SJCRH30 (cell line): ENCODE measurements around the gene DRAP1. TPM values are rescaled to one million over a fixed set of nuclear protein-coding genes. Genes with fewer than 3 reads are reported as not detected.
"Not testable (repeated sequence)": the region's sequence is repeated elsewhere in the genome, so short reads cannot be mapped to it uniquely, and the experiment has no call there.

Experiments
- DNase-seq, 2 experiments: peaks; one replicate each; pipeline ENCODE4 v3.0.0-alpha.2; 2015 to 2020
- H3K27ac ChIP-seq: fragments of 250-450 bp; sonication (Bioruptor Pico); 2 replicates; pipeline ENCODE4 v1.5.1; 2020; ENCODE audit warnings: mild to moderate bottlenecking, moderate library complexity
- H3K27me3 ChIP-seq: fragments of 250-450 bp; sonication (Bioruptor Pico); 2 replicates; pipeline ENCODE4 v1.5.1; 2020; ENCODE audit warnings: mild to moderate bottlenecking, moderate library complexity
- H3K36me3 ChIP-seq: fragments of 250-450 bp; sonication (Bioruptor Pico); 2 replicates; pipeline ENCODE4 v1.5.1; 2020; ENCODE audit warnings: mild to moderate bottlenecking, moderate library complexity
- H3K4me1 ChIP-seq: fragments of 250-450 bp; sonication (Bioruptor Pico); 2 replicates; pipeline ENCODE4 v1.5.1; 2020; ENCODE audit warnings: mild to moderate bottlenecking, moderate library complexity
- H3K4me3 ChIP-seq: fragments of 250-450 bp; sonication (Bioruptor Pico); 2 replicates; pipeline ENCODE4 v1.5.1; 2020; ENCODE audit warnings: mild to moderate bottlenecking, moderate library complexity
- H3K9me3 ChIP-seq: fragments of 250-450 bp; sonication (Bioruptor Pico); replicated peaks from 2 replicates; pipeline ENCODE4 v1.5.1; 2020; ENCODE audit warnings: mild to moderate bottlenecking, moderate library complexity
- total RNA-seq: library from RNA; depleted of rRNA; stranded (reverse); fragments of >200 nt; shearing (Covaris generic); gene quantifications from 2 replicates; pipeline ENCODE4 v1.2.3, GENCODE V29; 2014

Gene DRAP1
- total RNA-seq, 1 experiment from 2014 or later, result 72.7 TPM

DNA sequence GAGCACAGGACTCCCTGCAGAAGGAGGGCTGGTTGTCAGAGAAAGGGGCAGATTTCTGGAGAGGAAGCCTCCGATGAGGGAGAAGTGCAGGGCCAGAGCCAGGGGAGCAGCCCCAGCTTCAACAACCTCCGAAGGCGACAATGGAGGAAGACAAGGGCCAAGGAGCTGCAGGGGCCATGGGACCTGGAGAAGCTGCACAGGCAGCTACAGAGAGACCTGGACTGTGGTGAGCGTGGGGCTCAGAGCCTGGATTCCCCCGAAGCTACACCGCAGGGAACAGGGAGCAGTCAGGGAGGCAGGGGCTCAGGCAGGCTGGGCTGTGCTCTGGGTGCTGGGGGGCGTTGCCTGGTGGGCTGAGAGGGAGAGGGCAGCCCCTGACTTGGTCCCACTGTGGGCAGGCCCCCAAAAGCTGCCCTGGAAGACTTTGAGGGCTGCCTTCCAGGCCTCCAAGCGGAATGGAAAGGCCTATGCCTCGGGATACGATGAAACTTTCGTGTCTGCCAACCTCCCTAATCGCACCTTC is 28.4 kb downstream of the DRAP1 start:
- Histone ChIP-seq H3K36me3 (no peaks in the 10 kb centered on the region), H3K27ac (no peak overlapping the region), H3K27me3 (peaks cover 42% of the 10 kb centered on the region), H3K4me1 (no peaks in the 10 kb centered on the region), H3K4me3 (no peak overlapping the region), H3K9me3 (no peaks in the 10 kb centered on the region)
- no peak for DNase-seq

DNA sequence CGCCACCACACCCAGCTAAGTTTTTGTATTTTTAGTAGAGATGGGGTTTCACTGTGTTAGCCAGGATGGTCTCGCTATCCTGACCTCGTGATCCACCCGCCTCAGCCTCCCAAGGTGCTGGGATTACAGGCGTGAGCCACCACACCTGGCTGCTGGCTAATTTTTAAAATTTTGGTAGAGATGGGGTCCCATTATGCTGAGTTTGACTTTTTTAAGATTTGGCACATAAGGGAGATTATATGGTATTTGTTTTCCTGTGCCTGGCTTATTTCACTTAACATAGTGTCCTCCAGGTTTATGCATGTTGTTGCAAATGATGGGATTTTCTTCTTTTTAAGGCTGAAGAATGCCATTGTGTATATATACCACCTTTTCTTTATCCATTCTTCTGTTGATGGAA is 31.5 kb downstream of the DRAP1 start:
- not testable (repeated sequence) for H3K27ac ChIP-seq, H3K9me3 ChIP-seq, H3K4me3 ChIP-seq, H3K4me1 ChIP-seq, H3K36me3 ChIP-seq, DNase-seq
- H3K27me3 ChIP-seq, result peaks cover 45% of the 10 kb centered on the region

DNA sequence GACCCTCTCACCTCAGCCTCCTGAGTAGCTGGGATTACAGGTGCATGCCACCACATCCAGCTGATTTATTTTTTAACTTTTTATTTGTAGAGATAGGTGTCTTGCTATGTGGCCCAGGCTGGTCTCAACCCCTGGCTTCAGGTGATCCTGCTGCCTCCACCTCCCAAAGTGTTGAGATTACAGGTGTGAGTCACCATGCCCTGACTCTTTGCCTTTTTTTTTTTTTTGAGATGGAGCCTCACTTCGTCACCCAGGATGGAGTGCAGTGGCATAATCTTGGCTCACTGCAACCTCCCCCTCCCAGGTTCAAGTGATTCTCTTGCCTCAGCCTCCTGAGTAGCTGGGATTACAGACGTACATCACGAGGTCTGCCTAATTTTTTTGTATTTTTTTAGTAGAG is 32.4 kb downstream of the DRAP1 start:
- H3K36me3 ChIP-seq, H3K4me1 ChIP-seq, H3K4me3 ChIP-seq, H3K9me3 ChIP-seq, H3K27ac ChIP-seq, DNase-seq: not testable (repeated sequence)
- H3K27me3 ChIP-seq, result peaks cover 40% of the 10 kb centered on the region

DNA sequence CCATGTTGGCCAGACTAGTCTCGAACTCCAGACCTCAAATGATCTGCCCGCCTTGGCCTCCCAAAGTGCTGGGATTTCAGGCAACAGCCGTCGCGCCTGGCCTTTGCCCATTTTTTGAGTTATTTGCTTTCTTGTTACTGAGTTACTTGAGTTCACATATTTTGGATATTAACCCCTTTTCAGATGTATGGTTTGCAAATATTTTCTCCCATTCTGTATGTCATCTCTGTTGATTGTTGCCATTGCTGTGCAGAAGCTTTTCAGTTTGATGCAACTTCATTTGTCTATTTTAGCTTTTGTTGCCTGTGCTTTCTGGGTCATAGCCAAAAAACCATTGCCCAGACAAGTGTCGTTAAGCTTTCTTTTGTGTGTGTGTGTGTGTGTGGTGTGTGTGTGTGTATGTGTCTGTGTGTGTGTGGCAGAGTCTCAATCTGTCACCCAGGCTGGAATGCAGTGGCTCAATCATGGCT is 32.9 kb downstream of the DRAP1 start:
- H3K9me3 ChIP-seq, result no peaks in the 10 kb centered on the region
- H3K4me1 ChIP-seq, result no peaks in the 10 kb centered on the region
- peaks cover 35% of the 10 kb centered on the region for H3K27me3 ChIP-seq
- no peak overlapping the region for H3K27ac ChIP-seq
- no peak for DNase-seq
- no peak overlapping the region for H3K4me3 ChIP-seq
- H3K36me3 ChIP-seq, result no peaks in the 10 kb centered on the region

DNA sequence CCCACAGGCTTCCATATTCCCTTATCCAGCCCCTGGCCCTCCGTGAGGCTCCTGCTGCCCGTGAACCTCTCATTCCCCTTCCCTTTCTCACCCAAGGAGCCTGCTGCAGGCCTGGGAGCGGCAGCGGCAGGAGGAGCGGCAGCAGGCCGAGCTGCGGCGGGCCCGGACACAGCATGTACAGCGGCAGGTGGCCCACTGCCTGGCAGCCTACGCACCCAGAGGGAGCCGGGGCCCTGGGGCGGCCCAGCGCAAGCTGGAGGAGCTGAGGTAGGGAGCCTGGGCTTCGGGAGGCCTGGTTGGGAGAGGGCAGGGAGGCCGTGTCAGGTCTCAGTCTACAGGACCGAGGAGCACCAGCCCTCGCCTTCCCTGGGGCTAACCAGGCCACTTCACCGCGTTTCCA is 34.2 kb downstream of the DRAP1 start:
- Histone ChIP-seq H3K27ac (no peak overlapping the region), H3K27me3 (peaks cover 24% of the 10 kb centered on the region), H3K4me3 (no peak overlapping the region), H3K4me1 (no peaks in the 10 kb centered on the region), H3K9me3 (no peaks in the 10 kb centered on the region), H3K36me3 (no peaks in the 10 kb centered on the region)
- DNase-seq, result peak; percentile 36 to 48

DNA sequence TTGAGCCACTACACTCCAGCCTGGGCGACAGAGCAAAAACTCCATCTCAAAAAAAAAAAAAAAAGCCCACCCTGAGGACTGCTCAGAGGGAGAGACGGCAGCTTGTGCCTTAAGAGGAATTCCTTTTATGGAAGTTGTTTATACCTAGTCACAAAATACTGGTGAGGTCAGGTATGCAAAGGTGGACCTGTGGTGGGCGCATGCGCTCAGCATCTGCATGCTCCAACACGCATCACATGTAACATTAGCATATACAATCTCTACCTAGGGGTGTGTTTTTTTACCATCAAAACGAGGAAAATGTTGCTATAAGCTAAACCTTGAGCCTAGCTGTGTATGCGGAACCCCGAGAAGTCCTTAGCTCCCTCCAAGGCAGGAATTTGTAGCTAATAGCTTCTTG is 35.5 kb downstream of the DRAP1 start:
- no peaks in the 10 kb centered on the region for H3K9me3 ChIP-seq

DNA sequence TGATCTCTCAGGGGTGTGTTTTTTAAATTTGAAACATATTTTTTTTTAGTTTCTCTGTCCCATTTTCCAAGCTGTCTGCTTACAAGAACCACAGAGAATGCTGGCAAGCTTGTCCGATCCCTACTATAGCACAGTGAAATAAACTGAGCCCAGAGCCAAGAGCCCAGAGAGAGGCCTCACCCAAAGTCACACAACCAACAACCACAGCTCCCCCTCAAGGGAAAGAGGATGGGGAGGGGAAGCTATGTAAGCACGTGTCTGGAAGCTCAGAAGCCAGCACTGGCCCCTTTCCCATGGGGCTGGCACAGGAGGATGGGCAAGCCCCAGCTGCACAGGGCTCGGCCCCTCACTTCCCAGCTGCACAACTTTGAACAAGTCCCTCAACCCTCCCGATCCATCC is 39.1 kb downstream of the DRAP1 start:
- no peak overlapping the region for H3K4me3 ChIP-seq
- H3K36me3 ChIP-seq, result 0 out of 2 replicates have a peak, but pooled peaks cover 2% of the 10 kb centered on the region
- peaks cover 13% of the 10 kb centered on the region for H3K27me3 ChIP-seq
- no peak for DNase-seq
- no peaks in the 10 kb centered on the region for H3K9me3 ChIP-seq
- no peak overlapping the region for H3K27ac ChIP-seq
- H3K4me1 ChIP-seq, result peaks cover 6% of the 10 kb centered on the region

More for the DNA sequence above, 35.5 kb downstream of the DRAP1 start:
- no peak overlapping the region for H3K27ac ChIP-seq
- no peak overlapping the region for H3K4me3 ChIP-seq
- no peak for DNase-seq
- no peaks in the 10 kb centered on the region for H3K4me1 ChIP-seq
- peaks cover 24% of the 10 kb centered on the region for H3K27me3 ChIP-seq
- H3K36me3 ChIP-seq, result no peaks in the 10 kb centered on the region

DNA sequence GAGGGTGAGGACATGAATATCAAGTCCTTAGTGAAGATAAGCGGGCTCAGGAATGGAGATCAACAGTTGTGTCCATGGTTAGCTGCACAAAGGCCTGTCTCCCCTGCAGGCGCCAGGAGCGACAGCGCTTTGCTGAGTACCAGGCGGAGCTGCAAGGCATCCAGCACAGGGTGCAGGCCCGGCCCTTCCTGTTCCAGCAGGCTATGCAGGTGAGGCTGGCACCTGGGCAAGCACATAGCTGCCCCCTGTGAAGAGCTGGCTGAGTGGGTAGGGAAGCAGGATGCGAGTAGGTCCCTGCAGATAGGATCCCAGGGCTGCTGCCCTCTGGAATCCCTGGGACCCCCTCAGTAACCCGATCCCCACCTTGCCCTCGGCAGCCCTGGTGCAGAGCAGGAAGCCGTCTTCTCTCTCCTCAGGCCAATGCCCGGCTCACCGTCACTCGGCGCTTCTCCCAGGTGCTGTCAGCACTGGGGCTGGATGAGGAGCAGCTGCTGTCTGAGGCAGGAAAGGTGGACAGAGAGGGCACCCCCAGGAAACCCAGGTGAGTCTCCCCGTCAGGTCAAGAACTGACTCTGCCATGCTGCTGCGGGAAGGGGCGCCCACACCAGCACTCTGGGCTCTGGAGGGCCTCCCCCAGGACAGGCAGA is 39.7 kb downstream of the DRAP1 start:
- Histone ChIP-seq H3K27me3 (peaks cover 7% of the 10 kb centered on the region), H3K27ac (no peak overlapping the region), H3K4me3 (no peak overlapping the region), H3K9me3 (no peaks in the 10 kb centered on the region), H3K36me3 (0 out of 2 replicates have a peak, but pooled peaks cover 2% of the 10 kb centered on the region), H3K4me1 (peaks cover 6% of the 10 kb centered on the region)
- no peak for DNase-seq

DNA sequence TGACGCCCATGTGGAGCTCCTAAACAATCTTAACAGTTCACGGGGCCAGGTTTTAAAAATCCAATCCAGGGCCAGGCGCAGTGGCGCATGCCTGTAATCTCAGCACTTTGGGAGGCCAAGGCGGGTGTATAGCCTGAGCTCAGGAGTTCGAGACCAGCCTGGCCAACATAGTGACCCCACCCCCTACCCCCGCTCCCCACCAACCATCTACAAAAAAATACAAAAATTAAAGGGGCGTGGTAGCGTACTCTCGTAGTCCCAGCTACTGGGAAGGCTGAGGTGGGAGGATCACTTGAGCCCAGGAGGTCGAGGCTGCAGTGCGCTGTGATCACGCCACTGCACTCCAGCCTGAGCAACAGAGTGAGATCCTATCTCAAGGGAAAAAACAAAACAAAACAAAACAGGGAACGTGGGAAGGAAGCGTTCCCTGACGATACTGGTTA is 41.6 kb downstream of the DRAP1 start:
- H3K4me1 ChIP-seq, result peaks cover 6% of the 10 kb centered on the region
- DNase-seq, result no peak

DNA sequence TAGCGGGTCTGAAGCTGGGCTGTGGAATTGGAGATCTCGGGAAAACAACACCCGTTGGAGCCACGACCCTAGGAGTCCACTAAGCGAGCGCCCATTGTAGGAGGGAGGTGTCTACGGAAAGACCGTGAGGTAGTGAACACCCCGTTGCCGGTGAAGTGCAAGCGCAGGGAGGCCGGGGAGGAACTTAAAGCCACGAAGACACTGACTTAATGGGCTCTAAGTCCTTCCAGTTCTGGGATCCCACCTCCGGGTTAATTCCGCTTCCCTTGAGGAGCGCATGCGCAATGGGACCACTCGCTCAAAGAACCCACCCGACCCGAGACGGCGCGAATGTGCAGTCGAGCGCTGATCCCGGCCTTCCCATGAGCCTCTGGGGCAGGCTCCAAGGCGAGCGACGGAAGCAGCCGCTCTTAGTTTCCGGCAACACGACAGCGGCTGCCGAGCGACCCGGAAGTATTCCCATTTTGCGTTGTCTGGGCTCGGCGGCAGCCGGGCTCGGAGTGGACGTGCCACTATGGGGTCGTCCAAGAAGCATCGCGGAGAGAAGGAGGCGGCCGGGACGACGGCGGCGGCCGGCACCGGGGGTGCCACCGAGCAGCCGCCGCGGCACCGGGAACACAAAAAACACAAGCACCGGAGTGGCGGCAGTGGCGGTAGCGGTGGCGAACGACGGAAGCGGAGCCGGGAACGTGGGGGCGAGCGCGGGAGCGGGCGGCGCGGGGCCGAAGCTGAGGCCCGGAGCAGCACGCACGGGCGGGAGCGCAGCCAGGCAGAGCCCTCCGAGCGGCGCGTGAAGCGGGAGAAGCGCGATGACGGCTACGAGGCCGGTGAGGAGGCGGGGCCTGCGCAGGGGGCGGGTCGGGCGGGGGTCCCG is 42.3 kb downstream of the DRAP1 start, which contains the start of gene SART1:
TSS of gene SART1 (plus strand) at position 468 of the 874 bp plus-strand sequence. CDS start at position 515, 47 bp downstream.
- H3K36me3 ChIP-seq, result peaks cover 23% of the 10 kb centered on the region
- peaks cover 6% of the 10 kb centered on the region for H3K4me1 ChIP-seq
- peak; percentile 99 for DNase-seq
- peak within 1 kb of the TSS; percentile 99 for H3K4me3 ChIP-seq
- H3K9me3 ChIP-seq, result no peaks in the 10 kb centered on the region
- H3K27me3 ChIP-seq, result no peaks in the 10 kb centered on the region
- H3K27ac ChIP-seq, result peak within 1 kb of the TSS; percentile 88

More for the DNA sequence above, 41.6 kb downstream of the DRAP1 start:
- H3K9me3 ChIP-seq, result no peaks in the 10 kb centered on the region
- peaks cover 17% of the 10 kb centered on the region for H3K36me3 ChIP-seq
- H3K27ac ChIP-seq, result peak overlapping the region; percentile 88
- no peaks in the 10 kb centered on the region for H3K27me3 ChIP-seq
- peak overlapping the region; percentile 99 for H3K4me3 ChIP-seq

DNA sequence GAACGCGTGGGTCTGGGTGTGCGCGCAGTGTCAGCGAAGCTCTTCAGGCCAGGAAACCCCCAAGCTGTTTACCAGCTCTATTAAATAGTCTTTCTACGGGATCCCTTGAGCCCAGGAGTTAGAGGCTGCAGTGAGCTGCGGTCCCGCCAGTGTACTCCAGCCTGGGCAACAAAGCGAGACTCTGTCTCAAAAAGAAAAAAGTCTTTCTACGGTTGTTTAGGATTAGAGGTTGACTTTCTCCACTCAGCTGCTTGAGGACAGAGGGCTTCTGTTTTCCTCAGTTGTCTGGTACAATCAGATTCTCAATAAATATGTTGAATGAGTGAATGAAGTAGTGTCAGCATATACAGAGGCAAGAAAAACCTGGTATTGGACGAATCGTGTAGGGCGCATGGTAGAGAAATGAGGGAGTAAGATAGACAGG is 42.9 kb downstream of the DRAP1 start:
- no peaks in the 10 kb centered on the region for H3K9me3 ChIP-seq
- peak overlapping the region; percentile 99 for H3K4me3 ChIP-seq
- H3K27ac ChIP-seq, result no peak overlapping the region
- no peaks in the 10 kb centered on the region for H3K27me3 ChIP-seq
- peaks cover 6% of the 10 kb centered on the region for H3K4me1 ChIP-seq
- peaks cover 30% of the 10 kb centered on the region for H3K36me3 ChIP-seq
- DNase-seq, result no peak

DNA sequence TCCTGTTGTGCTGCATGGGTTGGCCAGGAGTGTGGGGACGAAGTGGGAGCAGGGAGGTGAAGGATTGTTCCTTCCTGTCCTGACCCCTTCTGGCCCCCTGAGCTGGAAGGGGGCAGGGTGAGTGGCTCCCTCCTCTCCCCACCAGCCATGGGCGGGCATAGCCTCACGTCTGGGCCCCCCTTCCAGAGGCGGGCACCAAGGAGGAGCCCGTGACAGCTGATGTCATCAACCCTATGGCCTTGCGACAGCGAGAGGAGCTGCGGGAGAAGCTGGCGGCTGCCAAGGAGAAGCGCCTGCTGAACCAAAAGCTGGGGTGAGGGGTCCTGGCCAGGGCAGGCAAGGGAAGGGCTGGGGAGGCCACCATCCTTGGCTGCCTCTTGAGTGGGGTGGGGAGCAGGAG is 45.7 kb downstream of the DRAP1 start:
- Histone ChIP-seq H3K4me3 (no peak overlapping the region), H3K36me3 (peaks cover 51% of the 10 kb centered on the region), H3K27ac (no peak overlapping the region), H3K9me3 (no peaks in the 10 kb centered on the region), H3K4me1 (peaks cover 6% of the 10 kb centered on the region), H3K27me3 (no peaks in the 10 kb centered on the region)
- no peak for DNase-seq

DNA sequence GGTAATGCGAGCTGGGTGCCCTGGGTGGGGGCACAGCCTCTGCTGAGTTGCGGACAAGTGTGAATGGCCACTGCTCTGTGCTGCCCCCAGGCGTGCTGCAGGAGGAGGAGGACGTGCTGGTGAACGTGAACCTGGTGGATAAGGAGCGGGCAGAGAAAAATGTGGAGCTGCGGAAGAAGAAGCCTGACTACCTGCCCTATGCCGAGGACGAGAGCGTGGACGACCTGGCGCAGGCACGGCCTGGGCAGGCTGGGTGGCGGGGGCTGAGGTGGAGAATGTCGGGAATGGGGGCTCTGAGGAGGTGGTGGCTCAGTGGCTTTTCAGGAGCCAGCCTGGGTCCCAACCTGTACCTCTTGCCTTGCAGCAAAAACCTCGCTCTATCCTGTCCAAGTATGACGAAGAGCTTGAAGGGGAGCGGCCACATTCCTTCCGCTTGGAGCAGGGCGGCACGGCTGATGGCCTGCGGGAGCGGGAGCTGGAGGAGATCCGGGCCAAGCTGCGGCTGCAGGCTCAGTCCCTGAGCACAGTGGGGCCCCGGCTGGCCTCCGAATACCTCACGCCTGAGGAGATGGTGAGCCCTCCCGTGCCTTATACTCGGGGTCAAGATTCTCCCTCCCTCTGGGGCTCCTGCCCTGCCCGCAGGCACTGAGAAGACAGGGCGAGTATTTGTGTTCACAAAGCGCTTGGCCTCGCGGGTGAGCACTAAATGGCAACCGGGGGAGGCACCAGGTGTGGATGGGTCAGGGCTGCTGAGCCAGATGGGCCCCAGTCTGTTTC is 46.9 kb downstream of the DRAP1 start:
- Histone ChIP-seq H3K27me3 (no peaks in the 10 kb centered on the region), H3K36me3 (peaks cover 51% of the 10 kb centered on the region), H3K9me3 (no peaks in the 10 kb centered on the region), H3K4me3 (no peak overlapping the region), H3K27ac (no peak overlapping the region), H3K4me1 (peaks cover 6% of the 10 kb centered on the region)
- no peak for DNase-seq

DNA sequence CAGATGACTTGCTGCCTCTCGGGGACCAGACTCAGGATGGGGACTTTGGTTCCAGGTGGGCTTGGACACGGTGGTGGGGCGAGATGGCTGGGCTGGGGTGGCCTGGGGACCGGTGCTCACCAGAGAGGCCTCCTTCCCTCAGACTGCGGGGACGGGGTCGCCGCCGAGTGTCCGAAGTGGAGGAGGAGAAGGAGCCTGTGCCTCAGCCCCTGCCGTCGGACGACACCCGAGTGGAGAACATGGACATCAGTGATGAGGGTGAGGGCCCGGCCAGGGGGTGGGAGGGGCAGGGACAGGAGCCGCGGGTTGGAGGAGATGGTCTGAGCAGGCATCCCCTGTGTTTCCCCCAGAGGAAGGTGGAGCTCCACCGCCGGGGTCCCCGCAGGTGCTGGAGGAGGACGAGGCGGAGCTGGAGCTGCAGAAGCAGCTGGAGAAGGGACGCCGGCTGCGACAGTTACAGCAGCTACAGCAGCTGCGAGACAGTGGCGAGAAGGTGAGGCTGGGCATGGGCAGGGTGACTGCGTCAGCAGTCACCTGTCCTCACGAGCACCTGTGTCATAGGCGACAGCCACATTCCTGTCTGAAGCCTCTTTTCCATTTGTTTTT is 48.2 kb downstream of the DRAP1 start:
- DNase-seq, result no peak
- H3K4me1 ChIP-seq, result peaks cover 4% of the 10 kb centered on the region
- peaks cover 51% of the 10 kb centered on the region for H3K36me3 ChIP-seq
- H3K27me3 ChIP-seq, result no peaks in the 10 kb centered on the region
- no peak overlapping the region for H3K4me3 ChIP-seq
- H3K27ac ChIP-seq, result no peak overlapping the region
- H3K9me3 ChIP-seq, result no peaks in the 10 kb centered on the region
